ENCODE results near the gene CASTOR2.
"Not testable (repeated sequence)": the region's sequence is repeated elsewhere in the genome, so short reads cannot be mapped to it uniquely, and the experiment has no call there.

Gene CASTOR2

DNA sequence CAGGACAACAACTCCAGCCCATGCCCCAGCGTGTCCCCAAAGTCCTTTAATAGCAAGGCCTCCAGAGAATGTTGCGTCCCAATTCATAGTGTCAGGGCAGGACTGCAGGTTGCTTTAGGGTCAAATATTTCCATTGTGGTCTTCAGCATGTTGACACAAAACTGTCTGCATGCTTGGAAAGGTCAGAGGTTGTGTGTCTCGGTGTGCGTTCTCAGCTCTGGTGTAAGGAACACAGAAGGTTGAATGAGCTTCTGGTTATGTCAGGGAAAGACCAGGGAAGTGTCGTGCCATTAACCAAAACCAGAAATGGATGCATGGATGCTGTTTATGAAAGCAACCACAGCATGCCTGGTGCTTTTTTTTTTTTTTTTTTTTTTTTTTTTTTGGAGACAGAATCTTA lies 31.9 kb downstream of the CASTOR2 start:
- DNase-seq, result not testable (repeated sequence)

DNA sequence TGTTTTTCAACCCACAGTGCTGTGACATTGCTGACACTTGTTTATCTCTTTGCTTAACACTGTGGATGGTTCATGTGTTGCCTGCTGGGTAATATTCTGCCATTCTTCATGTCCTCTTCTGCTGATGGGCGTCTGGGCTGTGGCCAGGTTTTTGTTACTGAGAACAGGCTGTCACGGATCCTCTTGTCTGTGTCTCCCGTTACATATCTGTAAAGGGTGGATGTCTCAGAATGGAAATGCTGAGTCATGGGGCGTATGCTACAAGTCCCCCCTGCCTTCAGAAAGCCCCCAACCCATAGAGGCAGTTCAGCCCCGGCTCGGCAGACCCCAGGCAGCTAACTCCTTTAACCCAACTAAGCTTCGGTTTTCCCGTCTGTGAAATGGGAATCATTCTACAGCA lies 33.3 kb downstream of the CASTOR2 start:
- not testable (repeated sequence) for DNase-seq

DNA sequence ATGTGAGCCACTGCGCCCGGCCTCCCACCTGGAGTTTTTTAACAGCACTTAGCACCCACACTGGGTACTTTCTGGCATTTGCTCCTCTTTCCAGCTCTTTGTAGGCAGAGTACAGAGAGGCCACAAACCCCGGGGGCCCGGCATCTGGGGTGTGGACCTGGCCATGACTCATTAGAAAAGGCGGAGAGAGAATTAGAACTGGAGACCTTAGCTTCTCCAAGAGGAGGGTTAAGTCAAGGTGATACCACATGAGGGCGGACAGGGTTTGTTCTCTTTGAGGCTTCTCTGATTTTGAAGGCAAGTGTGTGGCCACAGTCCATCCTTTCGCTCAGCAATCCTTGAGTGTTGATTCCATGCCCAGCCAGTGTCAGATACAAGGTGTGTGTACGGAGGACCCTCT lies 36.9 kb downstream of the CASTOR2 start:
- not testable (repeated sequence) for DNase-seq

DNA sequence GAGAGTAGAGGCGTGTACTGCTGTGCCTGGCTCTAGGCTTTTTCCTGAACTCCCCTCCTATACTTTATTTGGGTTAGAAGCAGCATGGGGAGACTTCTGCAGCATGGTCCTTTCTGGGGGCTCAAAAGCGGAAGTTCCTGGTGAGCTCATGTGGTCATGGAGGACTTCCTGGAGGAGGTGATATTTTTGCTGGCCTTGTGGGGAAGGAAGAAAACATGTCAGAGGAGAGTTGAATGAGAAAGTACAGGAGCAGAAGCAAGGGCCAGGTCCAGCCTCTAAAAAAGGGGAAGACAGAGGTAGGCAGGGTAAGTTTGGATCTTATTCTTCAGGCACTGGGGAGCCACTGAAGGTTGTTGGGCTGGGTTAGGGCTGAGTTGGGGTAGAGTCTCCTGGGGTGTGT lies 45.5 kb downstream of the CASTOR2 start:
- DNase-seq, result no peak

DNA sequence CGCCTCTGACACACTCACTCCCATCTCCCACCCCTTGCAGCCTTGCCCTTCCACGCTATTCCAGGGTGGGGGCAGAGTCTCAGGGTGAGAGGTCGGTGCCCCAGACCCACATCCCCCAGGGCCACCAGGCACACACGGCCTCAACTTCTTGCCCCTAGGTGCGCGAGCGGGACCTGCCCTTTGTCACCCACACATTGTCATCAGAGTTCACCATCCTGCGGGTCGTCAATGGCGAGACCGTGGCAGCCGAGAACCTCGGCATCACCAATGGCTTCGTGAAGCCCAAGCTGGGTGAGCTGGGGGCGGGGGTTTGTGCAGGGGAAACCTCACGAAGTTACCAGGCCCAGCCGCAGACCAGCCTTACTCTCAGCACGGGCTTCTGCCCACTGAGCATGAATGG lies 53.3 kb downstream of the CASTOR2 start:
- DNase-seq, result no peak

DNA sequence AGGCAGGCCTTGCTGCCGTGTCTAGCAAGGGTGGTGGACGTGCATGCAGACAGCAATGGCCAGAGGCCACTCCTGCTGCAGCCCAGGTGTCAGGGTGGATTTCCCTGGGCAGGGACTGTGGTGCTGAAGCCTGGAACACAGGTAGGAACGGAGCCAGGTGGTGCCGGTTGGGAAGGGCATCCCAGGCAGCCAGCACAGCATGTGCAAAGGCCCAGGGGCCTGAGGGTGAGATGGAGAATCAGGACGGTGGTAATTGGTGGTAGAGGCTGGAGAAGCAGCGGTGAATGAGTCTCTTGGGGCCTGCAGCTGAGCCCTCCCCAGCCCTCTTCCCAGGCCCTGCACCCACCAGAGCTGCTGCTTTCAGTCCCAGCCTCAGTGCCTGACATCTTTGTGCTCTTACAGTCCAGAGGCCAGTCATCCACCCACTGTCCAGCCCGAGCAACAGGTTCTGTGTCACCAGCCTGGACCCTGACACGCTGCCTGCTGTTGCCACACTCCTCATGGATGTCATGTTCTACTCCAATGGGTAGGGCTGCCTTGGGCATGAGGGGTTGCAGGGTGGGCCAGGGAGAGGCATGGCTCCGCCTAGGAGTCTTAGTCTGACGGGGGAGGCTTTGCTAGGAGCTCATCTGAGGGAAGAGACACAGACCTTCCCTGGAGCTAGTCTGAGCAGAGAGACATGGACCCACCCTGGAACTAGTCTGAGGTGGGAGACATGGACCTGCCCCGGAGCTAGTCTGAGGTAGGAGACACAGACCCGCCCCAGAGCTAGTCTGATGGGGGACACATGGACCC lies 54.3 kb downstream of the CASTOR2 start:
- no peak for DNase-seq

DNA sequence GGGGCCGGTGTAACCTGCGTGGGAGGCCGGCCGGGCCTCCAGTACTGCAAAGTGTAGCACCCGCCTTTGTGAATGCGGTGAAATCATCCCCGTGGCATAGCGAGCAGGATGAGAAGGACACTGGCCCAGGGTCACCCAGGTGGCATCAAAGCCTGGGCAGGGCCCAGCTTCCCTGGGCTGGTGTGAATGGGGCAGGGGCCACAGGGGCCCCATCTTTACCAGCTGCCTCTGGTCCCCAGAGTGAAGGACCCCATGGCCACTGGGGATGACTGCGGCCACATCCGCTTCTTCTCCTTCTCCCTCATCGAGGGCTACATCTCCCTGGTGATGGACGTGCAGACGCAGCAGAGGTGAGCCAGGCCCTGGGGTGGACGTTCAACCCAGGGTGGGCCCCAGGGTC lies 55.3 kb downstream of the CASTOR2 start:
- no peak for DNase-seq

DNA sequence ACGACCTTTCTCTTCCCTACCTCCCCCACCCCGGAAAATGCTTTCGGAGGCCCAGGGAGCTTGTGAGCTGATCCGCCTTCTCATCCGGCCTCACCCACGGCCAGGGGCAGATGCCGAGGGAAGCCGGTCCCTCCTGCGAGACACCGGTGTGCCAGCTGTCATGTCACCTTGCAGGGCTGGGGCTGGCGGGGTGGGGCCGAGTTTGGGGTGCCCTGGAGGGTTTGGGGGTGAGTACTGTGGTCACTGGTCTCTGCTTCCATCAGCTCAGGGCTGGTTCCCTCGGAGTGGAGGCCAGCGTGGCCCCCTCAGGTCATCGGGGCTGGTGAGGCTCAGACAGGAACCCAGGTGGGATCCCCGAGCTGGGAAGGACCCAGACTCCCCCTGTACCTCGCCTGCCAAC lies 60.4 kb downstream of the CASTOR2 start:
- no peak for DNase-seq

DNA sequence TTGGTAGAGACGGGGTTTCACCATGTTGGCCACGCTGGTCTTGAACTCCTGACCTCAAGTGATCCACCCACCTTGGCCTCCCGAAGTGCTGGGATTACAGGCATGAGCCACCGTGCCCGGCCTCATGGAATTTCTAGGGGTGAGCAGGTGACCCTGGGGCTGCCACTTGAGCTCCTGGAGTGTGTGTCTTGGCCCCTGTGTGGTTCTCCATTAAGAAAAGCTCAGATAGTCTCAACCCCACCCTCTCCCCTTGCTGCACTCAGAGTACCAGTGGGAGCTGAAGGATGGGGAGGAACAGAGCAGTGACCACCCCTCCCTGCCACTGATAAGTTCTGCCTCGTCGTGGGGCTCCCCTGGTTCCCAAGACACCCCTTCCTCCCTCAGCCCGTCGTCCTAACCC lies 63.8 kb downstream of the CASTOR2 start:
- no peak for DNase-seq

DNA sequence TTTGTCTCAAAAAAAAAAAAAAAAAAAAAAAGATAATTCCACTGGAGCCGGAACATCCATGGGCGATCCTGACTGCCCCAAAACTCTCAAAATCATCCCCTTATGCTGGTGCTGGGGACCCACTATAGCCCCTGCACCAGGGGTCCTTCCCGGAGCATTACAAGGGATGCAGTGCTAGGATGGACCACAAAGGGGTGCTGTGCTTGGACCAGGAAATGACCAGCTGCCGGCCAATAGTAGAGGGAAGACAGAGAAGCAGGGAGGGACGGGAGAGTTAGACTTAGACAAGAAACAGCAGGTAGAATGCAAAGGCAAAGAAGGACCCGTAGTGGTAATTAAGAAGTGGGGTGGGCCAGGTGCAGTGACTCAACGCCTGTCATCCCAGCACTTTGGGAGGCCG lies 68.6 kb downstream of the CASTOR2 start:
- DNase-seq, result no peak

DNA sequence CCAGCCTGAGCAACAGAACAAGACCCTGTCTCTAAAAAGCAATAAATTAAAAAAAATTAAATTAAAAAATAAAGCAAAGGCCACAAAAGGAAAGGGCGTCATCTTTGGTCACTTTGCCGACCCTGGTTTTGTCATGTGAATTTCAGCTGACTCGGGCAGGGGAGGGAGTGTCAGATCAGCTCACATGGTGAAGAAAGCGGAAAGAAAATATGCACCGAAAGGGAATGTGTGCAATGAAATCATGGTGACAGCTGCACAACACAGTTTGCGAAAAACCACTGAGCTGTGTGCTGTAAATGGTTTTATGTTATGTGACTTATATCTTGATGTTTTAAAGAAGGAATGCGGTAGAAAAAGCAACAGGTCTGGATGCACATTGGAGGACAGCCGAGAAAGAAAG lies 69.3 kb downstream of the CASTOR2 start:
- DNase-seq, result no peak

DNA sequence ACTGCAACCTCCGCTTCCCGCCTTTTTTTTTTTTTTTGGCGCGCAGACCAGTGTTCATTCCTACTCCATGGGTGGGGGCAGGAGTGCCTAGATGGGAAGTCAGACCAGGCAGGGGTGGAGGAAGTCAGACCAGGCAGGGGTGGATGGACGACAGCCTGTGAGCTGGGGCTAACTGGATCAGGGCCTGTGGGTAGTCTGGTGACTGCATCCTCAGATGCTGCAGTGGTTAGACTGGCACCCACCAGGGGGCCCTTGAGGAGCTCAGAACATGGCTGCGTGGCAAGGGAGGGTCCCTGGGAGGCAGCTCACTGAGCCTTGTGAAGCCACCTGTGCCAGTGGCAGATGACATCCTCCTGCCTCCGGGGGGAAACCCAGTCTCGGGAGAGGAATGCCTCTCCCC lies 74.0 kb downstream of the CASTOR2 start:
- DNase-seq, result no peak

DNA sequence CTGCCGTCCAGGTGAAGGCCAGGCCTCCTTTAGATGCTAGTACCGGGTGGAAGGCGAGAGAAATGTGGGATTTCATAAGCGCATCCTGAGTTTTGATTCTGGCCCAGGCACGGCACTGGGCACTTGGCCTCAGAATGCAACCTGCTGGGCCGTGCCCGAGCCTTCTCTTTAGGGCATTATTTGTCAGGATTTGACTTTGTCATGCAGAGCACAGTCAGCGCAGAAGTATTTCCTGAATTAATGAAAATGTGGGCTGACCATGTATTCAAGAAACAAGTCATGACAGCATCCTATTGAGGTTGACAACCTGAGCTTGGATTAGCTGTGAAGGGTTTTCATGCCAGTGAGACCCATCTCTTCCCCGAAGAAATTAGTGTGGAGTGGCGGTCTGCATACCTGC lies 74.7 kb downstream of the CASTOR2 start:
- no peak for DNase-seq

DNA sequence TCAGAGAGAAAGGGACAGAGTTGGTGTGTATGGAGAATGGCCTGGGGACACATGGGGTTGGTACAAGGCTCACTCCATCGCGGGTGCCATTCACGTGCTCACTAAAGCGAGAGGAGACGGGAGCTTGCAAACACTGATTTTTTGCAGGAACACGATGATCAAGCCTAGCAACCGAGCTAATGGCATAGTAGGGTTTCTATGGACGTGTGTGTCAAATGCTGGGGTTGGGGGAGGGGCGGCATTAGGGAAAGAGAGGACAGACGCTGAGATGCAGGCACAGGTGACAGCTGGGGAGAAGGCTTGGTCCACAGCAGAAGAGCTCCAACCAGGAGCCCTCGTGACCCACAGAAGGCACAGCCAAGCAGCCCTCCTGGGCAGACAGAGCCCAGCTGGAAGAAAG lies 75.2 kb downstream of the CASTOR2 start:
- DNase-seq, result no peak

DNA sequence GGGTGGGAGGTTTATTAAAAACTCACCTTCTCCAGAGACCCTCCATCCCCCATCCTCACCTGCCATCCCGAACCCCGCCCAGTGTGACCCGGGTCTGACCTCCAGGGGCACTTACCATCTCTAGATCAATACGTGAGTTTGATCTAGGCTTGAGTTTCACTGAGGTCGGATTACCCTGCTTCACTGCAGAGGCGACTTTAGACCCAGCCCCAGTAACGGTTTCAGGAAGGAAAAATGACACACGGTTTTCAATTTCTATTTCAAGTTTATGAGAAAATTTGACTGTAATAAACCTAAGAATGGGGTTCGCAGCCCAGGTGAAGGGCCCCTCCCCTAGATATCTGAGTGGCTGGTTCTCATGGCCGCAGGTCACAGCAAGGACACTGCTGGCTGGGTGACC lies 76.0 kb downstream of the CASTOR2 start:
- DNase-seq, result no peak

DNA sequence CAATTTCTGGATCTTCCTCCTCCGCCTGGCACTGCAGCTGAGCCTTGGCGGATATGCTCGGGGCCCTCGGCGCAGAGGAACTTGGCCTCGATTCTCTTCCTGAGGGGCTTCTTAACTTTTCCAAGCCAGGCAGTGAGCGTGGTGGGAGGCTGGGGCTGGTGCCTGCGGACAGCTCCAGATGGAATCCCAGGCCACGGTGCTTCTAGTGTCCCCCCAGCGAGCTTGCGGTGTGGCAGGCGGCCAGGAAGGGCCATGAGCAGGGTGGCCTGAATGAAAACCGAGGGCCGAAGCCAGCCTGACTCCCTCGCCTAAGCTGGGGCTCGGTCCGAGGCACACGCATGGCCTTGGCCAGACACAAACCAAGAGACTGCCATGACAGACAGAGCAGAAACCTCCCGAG lies 77.8 kb downstream of the CASTOR2 start:
- DNase-seq, result no peak

DNA sequence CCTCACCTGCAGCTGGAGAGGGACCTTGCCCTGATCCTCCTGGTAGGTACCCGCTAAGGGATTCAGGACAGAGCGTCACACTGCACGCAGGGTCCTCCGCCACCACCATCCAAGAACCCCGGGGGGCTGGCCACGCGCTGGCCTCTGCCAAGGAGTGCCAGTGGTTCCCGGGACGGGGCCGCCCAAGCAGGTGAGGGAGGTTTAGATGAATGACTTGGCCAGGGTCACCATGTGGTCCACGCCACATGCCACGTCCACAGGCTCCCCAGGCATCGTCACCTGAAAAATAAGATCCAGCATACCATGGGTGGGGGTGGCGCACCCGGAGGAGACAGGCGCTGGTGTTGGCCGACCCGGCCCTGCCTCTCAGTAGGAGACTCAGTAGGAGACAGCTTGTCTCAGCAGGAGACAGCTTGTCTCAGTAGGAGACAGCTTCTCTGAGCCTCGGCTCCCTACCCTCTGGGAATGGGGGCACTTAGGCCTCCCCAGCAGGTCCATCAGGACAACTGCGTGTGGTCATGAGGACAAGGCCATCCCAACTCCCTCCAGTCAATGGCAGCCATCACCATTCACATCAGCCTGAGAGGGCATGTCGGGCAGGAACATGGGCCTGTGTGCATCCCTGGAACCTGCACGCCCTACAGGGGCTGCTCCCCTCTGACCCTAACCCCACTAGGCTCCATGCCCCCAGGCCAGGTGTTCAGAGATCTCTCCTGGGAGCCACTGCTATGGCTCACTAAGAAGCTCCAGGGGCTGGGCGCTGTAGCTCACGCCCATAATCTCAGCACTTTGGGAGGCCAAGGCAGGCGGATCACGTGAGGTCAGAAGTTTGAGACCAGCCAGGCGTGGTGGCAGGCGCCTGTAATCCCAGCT lies 78.6 kb downstream of the CASTOR2 start:
- no peak for DNase-seq

DNA sequence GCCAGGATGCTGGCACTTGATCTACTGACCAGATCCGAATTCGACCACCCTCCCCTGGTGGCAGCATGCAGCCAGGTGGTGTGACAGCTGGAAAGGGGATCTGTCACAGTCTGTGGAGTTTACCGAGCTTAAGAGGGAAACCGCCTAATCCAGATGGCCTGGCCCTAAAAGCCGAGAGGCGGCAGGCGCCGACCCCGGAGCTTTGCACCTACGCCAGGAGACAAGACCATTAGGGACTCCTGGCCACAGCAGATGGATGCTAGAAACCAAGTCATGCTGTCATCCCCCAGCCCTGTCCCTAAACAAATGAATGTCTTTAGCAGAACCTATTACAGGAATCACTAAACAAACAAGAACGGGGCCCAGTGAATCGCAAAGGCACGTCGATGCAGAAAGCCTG lies 81.4 kb downstream of the CASTOR2 start:
- DNase-seq, result no peak

DNA sequence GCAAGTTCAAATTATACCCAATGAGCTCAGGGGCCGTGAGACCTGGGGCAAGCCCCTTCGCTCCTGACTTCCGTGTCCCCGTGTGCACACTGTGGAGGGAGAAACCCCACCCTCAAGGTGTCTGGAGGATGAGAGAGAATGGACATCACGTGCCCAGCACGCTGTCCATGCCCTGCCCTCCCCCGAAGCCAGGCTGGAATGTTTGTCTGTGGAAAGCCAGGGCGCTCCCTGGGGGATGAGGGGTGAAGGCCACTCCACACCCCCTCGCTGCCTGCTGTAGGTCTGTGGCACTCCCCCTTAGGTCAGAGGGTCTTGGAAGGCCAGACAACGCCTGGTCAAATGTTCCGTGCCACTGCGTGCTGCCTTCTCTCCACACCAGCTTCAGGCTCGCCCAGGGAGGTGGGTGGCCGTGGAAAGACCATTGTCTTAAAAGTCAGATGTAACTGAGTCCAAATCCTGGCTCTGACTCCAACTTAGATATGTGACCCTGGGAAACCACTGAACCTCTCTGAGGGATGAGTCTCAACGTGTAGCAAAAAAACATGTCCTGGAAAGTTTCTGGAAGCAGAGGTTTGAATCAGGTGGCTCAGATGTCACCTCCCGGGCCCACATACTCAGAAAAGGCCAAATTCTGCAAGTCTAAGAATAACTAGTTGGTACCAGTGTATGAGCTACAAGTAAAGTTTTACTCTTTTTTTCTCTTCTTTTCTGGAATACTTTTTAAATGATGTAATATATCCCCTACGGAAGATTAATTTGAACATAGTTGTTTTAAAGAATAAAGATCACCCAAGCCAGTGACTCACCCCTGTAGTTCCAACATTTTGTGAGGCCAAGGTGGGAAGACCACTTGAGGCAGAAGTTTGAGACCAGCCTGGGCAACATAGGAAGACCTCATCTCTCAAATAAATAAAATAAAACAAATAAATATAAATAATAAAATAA lies 84.2 kb downstream of the CASTOR2 start:
- DNase-seq, result no peak

DNA sequence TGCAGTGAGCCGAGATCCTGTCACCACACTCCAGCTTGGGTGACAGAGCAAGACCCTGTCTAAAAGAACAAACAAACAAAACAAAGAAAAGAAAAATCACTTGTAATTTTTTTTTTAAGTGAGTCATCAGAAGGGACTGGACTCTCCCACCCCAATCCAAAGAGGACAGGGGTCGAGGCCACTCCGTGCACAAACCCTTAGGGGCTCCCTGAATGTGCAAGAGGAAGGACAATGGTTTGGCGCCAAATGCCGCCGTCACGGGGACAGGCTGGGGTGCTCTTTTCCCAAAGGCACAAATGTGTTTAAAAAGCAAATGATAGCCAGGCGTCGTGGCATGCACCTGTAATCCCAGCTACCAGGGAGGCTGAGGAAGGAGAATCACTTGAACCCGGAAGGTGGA lies 85.3 kb downstream of the CASTOR2 start:
- no peak for DNase-seq

DNA sequence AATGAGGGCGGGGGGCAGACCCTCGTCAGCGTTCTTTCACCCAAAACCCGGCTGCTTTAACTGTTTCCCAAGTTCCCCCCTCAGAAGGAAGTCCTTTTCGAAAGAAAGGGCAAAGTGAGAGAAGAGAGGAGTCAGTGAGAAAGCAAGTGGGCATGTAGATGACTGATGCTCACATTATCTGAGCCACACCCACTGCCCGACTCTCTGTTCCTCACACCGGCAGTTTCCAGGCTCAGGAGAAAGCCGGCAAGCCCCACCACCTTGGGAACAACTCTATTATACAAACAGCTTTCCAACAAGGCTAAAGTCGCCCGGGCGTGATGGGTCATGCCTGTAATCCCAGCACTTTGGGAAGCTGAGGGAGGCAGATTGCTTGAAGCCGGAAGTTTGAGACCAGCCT lies 86.0 kb downstream of the CASTOR2 start:
- DNase-seq, result no peak

DNA sequence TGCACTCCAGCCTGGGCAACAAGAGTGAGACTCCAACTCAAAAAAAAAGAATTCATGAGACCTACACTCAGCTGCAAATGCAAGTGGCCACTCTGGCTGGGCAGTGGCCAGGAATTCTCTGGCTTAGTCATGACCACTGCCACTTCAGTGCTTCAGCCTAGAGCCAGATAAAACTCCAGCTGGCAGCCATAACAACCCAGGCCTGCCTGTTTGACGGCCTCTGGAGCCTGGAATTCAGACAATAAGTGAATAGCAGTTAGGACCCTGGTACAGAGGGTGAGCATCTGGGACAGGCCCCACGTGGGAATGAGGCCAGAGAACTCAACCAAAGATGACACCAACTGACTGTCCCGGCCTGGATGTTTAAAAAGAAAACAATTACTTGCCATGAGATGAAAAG lies 90.2 kb downstream of the CASTOR2 start:
- DNase-seq, result no peak

DNA sequence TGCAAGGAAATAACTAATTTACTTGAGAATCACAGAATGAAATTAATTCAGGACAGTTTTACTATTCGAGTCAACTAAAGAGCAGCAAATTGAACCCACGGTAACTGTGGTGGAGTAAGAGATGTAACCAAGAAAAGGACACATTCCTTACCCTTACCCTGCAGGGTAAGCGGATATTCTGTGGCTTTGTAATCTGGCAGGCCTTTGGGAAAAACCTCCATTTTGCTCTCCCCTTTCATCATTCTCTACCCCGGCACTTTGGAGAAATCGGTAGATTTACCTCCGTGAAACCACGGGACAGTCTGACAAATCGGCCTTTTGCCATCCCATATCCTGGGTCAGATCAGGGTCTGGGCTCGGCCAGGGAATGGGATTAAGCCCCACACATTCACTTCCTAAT lies 90.7 kb downstream of the CASTOR2 start:
- no peak for DNase-seq
